HepG2 (cell line): ENCODE results near the gene GFY. TPM values are rescaled to one million over a fixed set of nuclear protein-coding genes. Genes with fewer than 3 reads are reported as not detected.

Experiments
- ATAC-seq: fragments of 200-7000 bp; cut with Tn5 transposase; 3 replicates; pipeline ENCODE4 v1.9.1; 2020; ENCODE audit warnings: mild to moderate bottlenecking, moderate library complexity
- BruUV-seq: library from RNA; stranded (reverse); fragments of 400-500 nt; replicated peaks from 2 replicates; lab custom pipeline; 2021; lab: Mats Ljungman, UMichigan
- CTCF ChIA-PET: fragments of 300-600 bp; formaldehyde crosslinking; extraction: SDS; loops from one replicate; lab custom pipeline; 2021; ENCODE audit warnings: low total read pairs, inconsistent platforms, low intra/inter-chr PET ratio; lab: Yijun Ruan, JAX
- POLR2A ChIA-PET: fragments of 350-600 bp; sonication (Branson Sonifier 250); formaldehyde crosslinking; loops from one replicate; lab custom pipeline; 2020; ENCODE audit warnings: antibody characterized with exemption, inconsistent platforms; lab: Yijun Ruan, JAX
- DNase-seq: peaks from one replicate; pipeline ENCODE4 v3.0.0-alpha.2; 2015; ENCODE audit warnings: low spot score
- FAIRE-seq: peaks from 3 replicates; lab custom pipeline; 2011; peaks lifted over from hg19 to GRCh38; lab: Jason Lieb, UNC
- H2AFZ ChIP-seq: one replicate; pipeline ENCODE4 v1.6.1; 2011; ENCODE audit warnings: low read length, inconsistent platforms
- H3K27ac ChIP-seq: fragments of 300-600 bp; 3 replicates; pipeline ENCODE4 v1.8.0; 2011; ENCODE audit warnings: mixed run types, mild to moderate bottlenecking, mixed read lengths, low read length, inconsistent platforms; ENCODE audit not compliant: insufficient read depth; ENCODE audit errors: extremely low read length
- H3K27me3 ChIP-seq, 2 experiments: fragments of 200-600 bp in 1 of 2; 2 replicates in 1 of 2; 3 replicates in 1 of 2; pipeline versions ENCODE4 v1.6.0 to v1.8.0; 2011; ENCODE audit warnings: low read length in 2 of 2, mild to moderate bottlenecking in 2 of 2, moderate library complexity in 2 of 2, inconsistent platforms in 1 of 2; ENCODE audit not compliant: insufficient read depth in 2 of 2, control insufficient read depth in 1 of 2
- H3K36me3 ChIP-seq, 2 experiments: fragments of 200-600 bp in 1 of 2; replicated peaks in 1 of 2; 2 replicates in 1 of 2; 3 replicates in 1 of 2; pipeline versions ENCODE4 v1.5.1 to v1.8.0; 2011; ENCODE audit warnings: low read length in 2 of 2, inconsistent platforms in 1 of 2; ENCODE audit not compliant: insufficient read depth in 2 of 2, control insufficient read depth in 1 of 2
- H3K4me1 ChIP-seq: 2 replicates; pipeline ENCODE4 v1.5.1; 2012; ENCODE audit warnings: low read length, inconsistent platforms; ENCODE audit not compliant: insufficient read depth
- H3K4me2 ChIP-seq: 2 replicates; pipeline ENCODE4 v1.6.0; 2011; ENCODE audit warnings: low read depth, low read length, inconsistent platforms
- H3K4me3 ChIP-seq, 3 experiments: fragments of 200-600 bp in 1 of 3; sonication (generic), shearing (Covaris generic) in 1 of 3; replicated peaks in 1 of 3; 2 replicates each; pipeline ENCODE4 v1.5.1; 2011 to 2016; ENCODE audit warnings: low read length in 3 of 3, inconsistent platforms in 2 of 3, low read depth in 2 of 3, mild to moderate bottlenecking in 2 of 3, control low read depth in 1 of 3, mixed read lengths in 1 of 3; ENCODE audit not compliant: insufficient read depth in 1 of 3
- H3K79me2 ChIP-seq: one replicate; pipeline ENCODE4 v1.6.1; 2011; ENCODE audit warnings: low read length, inconsistent platforms; ENCODE audit not compliant: insufficient read depth
- H3K9ac ChIP-seq: 2 replicates; pipeline ENCODE4 v1.6.0; 2011; ENCODE audit warnings: mild to moderate bottlenecking, low read depth, low read length, inconsistent platforms; ENCODE audit not compliant: insufficient read depth
- H3K9me3 ChIP-seq: 2 replicates; pipeline ENCODE4 v1.5.1; 2012; ENCODE audit warnings: mild to moderate bottlenecking, low read length
- H4K20me1 ChIP-seq: 2 replicates; pipeline ENCODE4 v1.6.0; 2011; ENCODE audit warnings: inconsistent platforms, mild to moderate bottlenecking, low read length, moderate library complexity; ENCODE audit not compliant: insufficient read depth
- CEBPB ChIP-seq: IDR thresholded peaks from 2 replicates; pipeline ENCODE4 v1.6.1; 2011; ENCODE audit warnings: low read depth, low read length, improper control_type of control experiment, borderline replicate concordance
- FOXM1 ChIP-seq: sonication (generic); formaldehyde crosslinking; IDR thresholded peaks from 2 replicates; pipeline ENCODE4 v1.5.0; 2020; ENCODE audit warnings: missing genetic modification reagents
- FOXP4 ChIP-seq: sonication (generic); formaldehyde crosslinking; IDR thresholded peaks from 2 replicates; pipeline ENCODE4 v1.4.0; 2020; ENCODE audit warnings: missing genetic modification reagents
- HOXD1 ChIP-seq: sonication (generic); formaldehyde crosslinking; IDR thresholded peaks from 2 replicates; pipeline ENCODE4 v1.5.0; 2020; ENCODE audit warnings: missing genetic modification reagents
- MLX ChIP-seq: IDR thresholded peaks from 2 replicates; pipeline ENCODE4 v1.6.1; 2016
- NFKB2 ChIP-seq: sonication (generic); formaldehyde crosslinking; IDR thresholded peaks from 2 replicates; pipeline ENCODE4 v1.4.0; 2020; ENCODE audit warnings: missing genetic modification reagents, borderline replicate concordance
- PCBP2 ChIP-seq: fragments of 200-400 bp; formaldehyde crosslinking; optimal IDR thresholded peaks from 2 replicates; pipeline ENCODE3; 2018; ENCODE audit warnings: low read length, low read depth; ENCODE audit not compliant: poor library complexity, severe bottlenecking
- RBFOX2 ChIP-seq: fragments of 200-400 bp; formaldehyde crosslinking; IDR thresholded peaks from 2 replicates; pipeline ENCODE4 v1.6.1; 2017; ENCODE audit warnings: low read depth, mild to moderate bottlenecking, low read length
- SIX4 ChIP-seq: sonication (generic); formaldehyde crosslinking; IDR thresholded peaks from 2 replicates; pipeline ENCODE4 v1.4.0; 2020; ENCODE audit warnings: missing genetic modification reagents
- ZFP90 ChIP-seq: sonication (generic); formaldehyde crosslinking; IDR thresholded peaks from 2 replicates; pipeline ENCODE4 v1.8.0; 2022; ENCODE audit warnings: missing genetic modification reagents, mild to moderate bottlenecking, inconsistent platforms, borderline replicate concordance
- ZKSCAN1 ChIP-seq: fragments of 150-350 bp; IDR thresholded peaks from 2 replicates; pipeline ENCODE4 v1.6.1; 2014; ENCODE audit warnings: low read length
- ZNF205 ChIP-seq: IDR thresholded peaks from 2 replicates; pipeline ENCODE4 v1.6.1; 2018; ENCODE audit warnings: missing biosample characterization, missing genetic modification reagents
- ZNF224 ChIP-seq: sonication (generic); formaldehyde crosslinking; IDR thresholded peaks from 2 replicates; pipeline ENCODE4 v1.5.0; 2020; ENCODE audit warnings: mild to moderate bottlenecking, missing genetic modification reagents
- ZNF280B ChIP-seq: sonication (generic); formaldehyde crosslinking; IDR thresholded peaks from 2 replicates; pipeline ENCODE4 v1.5.0; 2020; ENCODE audit warnings: missing genetic modification reagents, mild to moderate bottlenecking, borderline replicate concordance
- ZNF550 ChIP-seq: sonication (generic); formaldehyde crosslinking; IDR thresholded peaks from 2 replicates; pipeline ENCODE4 v1.4.0; 2020; ENCODE audit warnings: mild to moderate bottlenecking, missing genetic modification reagents, borderline replicate concordance
- ZNF639 ChIP-seq: conservative IDR thresholded peaks from 2 replicates; pipeline ENCODE4 v1.6.1; 2018; ENCODE audit warnings: missing genetic modification reagents
- ZNF775 ChIP-seq: sonication (generic); formaldehyde crosslinking; IDR thresholded peaks from 2 replicates; pipeline ENCODE4 v1.4.0; 2020; ENCODE audit warnings: missing genetic modification reagents, mild to moderate bottlenecking, moderate library complexity, borderline replicate concordance
- ZSCAN9 ChIP-seq: IDR thresholded peaks from 2 replicates; pipeline ENCODE4 v1.6.1; 2016; ENCODE audit warnings: borderline replicate concordance
- WGBS: methylation state at CpG from one replicate; pipeline ENCODE4 v1.1.6; 2017; ENCODE audit warnings: low lambda C conversion rate; 5-methylcytosine and 5-hydroxymethylcytosine counted together
- in situ Hi-C: cut with HindIII; loops from 2 replicates; pipeline ENCODE4 v1.10.0; 2017; ENCODE audit warnings: low pct_unique_long_range_greater_than_20kb; ENCODE audit not compliant: extremely low pct_ligation_motif_present
- intact Hi-C: fragments of 100-400 bp; cut with micrococcal nuclease; formaldehyde crosslinking; loops from one replicate; pipeline ENCODE4 v1.10.0; 2022; ENCODE audit not compliant: unreplicated experiment
- polyA plus RNA-seq, 8 experiments: library from polyadenylated mRNA; depleted of rRNA in 3 of 8; stranded (reverse) in 7 of 8; unstranded in 1 of 8; fragments of >200 nt; fragmentation: Illumina TruSeq in 4 of 8; extraction: Trizol in 4 of 8; gene quantifications; 2 replicates each; pipeline versions ENCODE4 v1.2.1 to v1.2.3, GENCODE V29; 2011 to 2016; ENCODE audit warnings: low read depth in 4 of 8, missing spikeins in 1 of 8, mixed read lengths in 1 of 8; ENCODE audit not compliant: insufficient read depth in 1 of 8
- total RNA-seq, 5 experiments: library from RNA; depleted of rRNA; stranded (reverse); fragments of >200 nt; fragmentation: Illumina TruSeq; extraction: Trizol; gene quantifications; 2 replicates each; pipeline ENCODE4 v1.2.3, GENCODE V29; 2016; ENCODE audit warnings: low read depth in 1 of 5

The GFY gene
- total and polyA plus RNA-seq, 2 of the 13 experiments (the other 11 are each of a cell fraction or from before 2014, with no cell fraction given), result not detected

GRCh38 chr19:49453013-49453756 lies 28.0 kb downstream of the GFY start, which contains the start of gene ALDH16A1:
Gene ALDH16A1, plus strand, starts transcription at chr19:49453225. Its CDS starts 107 bp downstream, at chr19:49453332.
- intact Hi-C loops, result no loop called here
- peak within 1 kb of the TSS; percentile 99 for H3K27ac ChIP-seq
- FAIRE-seq, result peak; percentile 79
- TF ChIP-seq MLX (CRISPR knock-in tag) (0 out of 2 replicates have a peak, but pooled peaks have one; percentile 28), ZKSCAN1 (no peak; the same call in 1 of the 2 replicates), CEBPB (no peak), NFKB2 (CRISPR knock-in tag) (peak; percentile 67; the same call in 1 of the 2 replicates), SIX4 (CRISPR knock-in tag) (no peak; the same call in 1 of the 2 replicates), ZNF775 (no peak), ZFP90 (peak; percentile 34; the same call in 1 of the 2 replicates), ZNF639 (CRISPR knock-in tag) (peak; percentile 67; the same call in 1 of the 2 replicates), ZSCAN9 (CRISPR knock-in tag) (0 out of 2 replicates have a peak, but pooled peaks have one; percentile 19), RBFOX2 (peak; percentile 98), HOXD1 (peak; percentile 70; the same call in 1 of the 2 replicates), ZNF205 (0 out of 2 replicates have a peak, but pooled peaks have one; percentile 30), ZNF280B (CRISPR knock-in tag) (peak; percentile 55), FOXM1 (CRISPR knock-in tag) (no peak), ZNF550 (CRISPR knock-in tag) (no peak), ZNF224 (CRISPR knock-in tag) (0 out of 2 replicates have a peak, but pooled peaks have one; percentile 17), PCBP2 (no peak), FOXP4 (CRISPR knock-in tag) (no peak)

More at GRCh38 chr19:49453013-49453756, 28.0 kb downstream of the GFY start, which contains the start of gene ALDH16A1:
- H3K27me3 ChIP-seq, result no peaks in the 10 kb centered on the region; a peak in 1 of 5 replicates
- peak within 1 kb of the TSS; percentile 95 for H3K4me2 ChIP-seq
- peaks cover 29% of the 10 kb centered on the region for H3K79me2 ChIP-seq
- no peaks in the 10 kb centered on the region for H3K9me3 ChIP-seq
- in situ Hi-C loops, result no loop called here
- under 1% methylated on average over 24 of the region's 66 CpGs for WGBS
- DNase-seq, result peak; percentile 95
- no peak within 1 kb of the TSS for H2AFZ ChIP-seq
- POLR2A ChIA-PET, result interaction anchor here (0.6 to 3.4 kb wide), 26 partner anchors 8 to 489 kb away, joined by 3 to 34 read pairs (median 6); partner anchors contain the start of genes FCGRT, FLT3LG, LIN7B and RPS11
- peaks cover 6 to 12% of the 10 kb centered on the region in 2 experiments; a peak in 3 of 5 replicates for H3K36me3 ChIP-seq
- no TSS peak for BruUV-seq
- H3K4me3 ChIP-seq, result peak within 1 kb of the TSS; percentile 67 to 98 (median 93)
- H4K20me1 ChIP-seq, result no peaks in the 10 kb centered on the region
- CTCF ChIA-PET, result no interaction called here
- ATAC-seq, result peak; percentile 92
- H3K9ac ChIP-seq, result peak within 1 kb of the TSS; percentile 99
- H3K4me1 ChIP-seq, result peaks cover 29% of the 10 kb centered on the region
